ENCODE measurements around the gene TANC1.

- TF ChIP-seq POLR2A (IDR thresholded peaks at IDR 0.05), result no peak
- TF ChIP-seq, protein P1, sequence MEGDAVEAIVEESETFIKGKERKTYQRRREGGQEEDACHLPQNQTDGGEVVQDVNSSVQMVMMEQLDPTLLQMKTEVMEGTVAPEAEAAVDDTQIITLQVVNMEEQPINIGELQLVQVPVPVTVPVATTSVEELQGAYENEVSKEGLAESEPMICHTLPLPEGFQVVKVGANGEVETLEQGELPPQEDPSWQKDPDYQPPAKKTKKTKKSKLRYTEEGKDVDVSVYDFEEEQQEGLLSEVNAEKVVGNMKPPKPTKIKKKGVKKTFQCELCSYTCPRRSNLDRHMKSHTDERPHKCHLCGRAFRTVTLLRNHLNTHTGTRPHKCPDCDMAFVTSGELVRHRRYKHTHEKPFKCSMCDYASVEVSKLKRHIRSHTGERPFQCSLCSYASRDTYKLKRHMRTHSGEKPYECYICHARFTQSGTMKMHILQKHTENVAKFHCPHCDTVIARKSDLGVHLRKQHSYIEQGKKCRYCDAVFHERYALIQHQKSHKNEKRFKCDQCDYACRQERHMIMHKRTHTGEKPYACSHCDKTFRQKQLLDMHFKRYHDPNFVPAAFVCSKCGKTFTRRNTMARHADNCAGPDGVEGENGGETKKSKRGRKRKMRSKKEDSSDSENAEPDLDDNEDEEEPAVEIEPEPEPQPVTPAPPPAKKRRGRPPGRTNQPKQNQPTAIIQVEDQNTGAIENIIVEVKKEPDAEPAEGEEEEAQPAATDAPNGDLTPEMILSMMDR (IDR thresholded peaks at IDR 0.05), result no peak
Observed at GRCh38 chr2:159129824-159130223, 161.4 kb downstream of the TANC1 start.

All from testis (tissue), 2 donors.